KMS-11 (cell line): ENCODE results near the gene RDH5.

ENCODE experiments used
- H2AFZ ChIP-seq: fragments of 200-600 bp; sonication (generic); 2 replicates; pipeline ENCODE4 v1.6.1; 2016; ENCODE audit warnings: antibody characterized with exemption, mixed run types, low read depth
- H3K27ac ChIP-seq: fragments of 200-600 bp; sonication (generic); 2 replicates; pipeline ENCODE4 v1.6.1; 2016; ENCODE audit warnings: mild to moderate bottlenecking, mixed run types
- H3K27me3 ChIP-seq: fragments of 200-600 bp; sonication (generic); 2 replicates; pipeline ENCODE4 v1.6.1; 2017; ENCODE audit warnings: mild to moderate bottlenecking, low read depth, mixed run types, moderate library complexity; ENCODE audit not compliant: insufficient read depth
- H3K36me3 ChIP-seq: fragments of 200-600 bp; sonication (generic); 2 replicates; pipeline ENCODE4 v1.6.1; 2017; ENCODE audit warnings: mild to moderate bottlenecking, mixed run types; ENCODE audit not compliant: insufficient read depth
- H3K4me1 ChIP-seq: fragments of 200-600 bp; sonication (generic); 2 replicates; pipeline ENCODE4 v1.6.1; 2016; ENCODE audit warnings: mild to moderate bottlenecking, low read depth, mixed run types; ENCODE audit not compliant: poor library complexity, severe bottlenecking
- H3K4me2 ChIP-seq: fragments of 200-600 bp; sonication (generic); 2 replicates; pipeline ENCODE4 v1.7.0; 2016; ENCODE audit warnings: mild to moderate bottlenecking, mixed run types
- H3K4me3 ChIP-seq: fragments of 200-600 bp; sonication (generic); IDR thresholded peaks from 2 replicates; pipeline ENCODE4 v1.6.1; 2017; ENCODE audit warnings: low read depth, low read length, mixed read lengths; ENCODE audit not compliant: insufficient read depth
- H3K79me2 ChIP-seq: fragments of 200-600 bp; sonication (generic); 2 replicates; pipeline ENCODE4 v1.6.1; 2016; ENCODE audit warnings: low read depth, mixed run types; ENCODE audit not compliant: insufficient read depth
- H3K9ac ChIP-seq: fragments of 200-600 bp; sonication (generic); 2 replicates; pipeline ENCODE4 v1.6.1; 2016; ENCODE audit warnings: mild to moderate bottlenecking, mixed run types
- H4K20me1 ChIP-seq: fragments of 200-600 bp; sonication (generic); 2 replicates; pipeline ENCODE4 v1.6.1; 2016; ENCODE audit warnings: mild to moderate bottlenecking, mixed run types; ENCODE audit not compliant: insufficient read depth
- CTCF ChIP-seq: fragments of 200-600 bp; sonication (generic); conservative IDR thresholded peaks from 2 replicates; pipeline ENCODE4 v1.6.1; 2017; ENCODE audit warnings: low read depth, mild to moderate bottlenecking, antibody characterized with exemption, low read length, moderate library complexity, mixed read lengths

Gene RDH5

GRCh38 chr12:55716582-55716957 lies 3.6 kb upstream of the RDH5 start:
- peak overlapping the region; percentile 93 for H2AFZ ChIP-seq

GRCh38 chr12:55717011-55718007 lies 2.9 kb upstream of the RDH5 start:
- Histone ChIP-seq H3K4me3 (peak overlapping the region; percentile 66), H2AFZ (peak overlapping the region; percentile 93), H3K4me2 (peak overlapping the region; percentile 77), H3K27ac (no peak overlapping the region), H3K79me2 (peaks cover 10% of the 10 kb centered on the region; the same call in 1 of the 2 replicates), H3K4me1 (peaks cover 46% of the 10 kb centered on the region), H3K27me3 (peaks cover 7% of the 10 kb centered on the region; the same call in 1 of the 2 replicates), H4K20me1 (no peaks in the 10 kb centered on the region), H3K9ac (peak overlapping the region; percentile 45; the same call in 1 of the 2 replicates), H3K36me3 (no peaks in the 10 kb centered on the region)
- TF ChIP-seq CTCF = no peak

More at GRCh38 chr12:55716582-55716957, 3.6 kb upstream of the RDH5 start:
- Histone ChIP-seq H3K9ac (peak overlapping the region; percentile 45; the same call in 1 of the 2 replicates), H3K4me1 (peaks cover 45% of the 10 kb centered on the region), H3K4me3 (peak overlapping the region; percentile 90), H4K20me1 (no peaks in the 10 kb centered on the region), H3K79me2 (peaks cover 10% of the 10 kb centered on the region; the same call in 1 of the 2 replicates), H3K4me2 (peak overlapping the region; percentile 77), H3K27me3 (peaks cover 14% of the 10 kb centered on the region; the same call in 1 of the 2 replicates), H3K27ac (peak overlapping the region; percentile 54; the same call in 1 of the 2 replicates), H3K36me3 (no peaks in the 10 kb centered on the region)
- TF ChIP-seq CTCF = no peak

GRCh38 chr12:55718015-55718414 lies 2.2 kb upstream of the RDH5 start:
- H3K4me1 ChIP-seq = peaks cover 46% of the 10 kb centered on the region
- TF ChIP-seq CTCF = no peak
- H4K20me1 ChIP-seq = no peaks in the 10 kb centered on the region
- H3K9ac ChIP-seq = no peak overlapping the region
- H3K36me3 ChIP-seq = no peaks in the 10 kb centered on the region
- peak overlapping the region; percentile 77; the same call in 1 of the 2 replicates for H3K4me2 ChIP-seq
- peaks cover 10% of the 10 kb centered on the region; the same call in 1 of the 2 replicates for H3K79me2 ChIP-seq
- H3K4me3 ChIP-seq = no peak overlapping the region
- H3K27me3 ChIP-seq = peaks cover under 1% of the 10 kb centered on the region; the same call in 1 of the 2 replicates
- H2AFZ ChIP-seq = no peak overlapping the region
- no peak overlapping the region for H3K27ac ChIP-seq

GRCh38 chr12:55718624-55719275 lies 1.4 kb upstream of the RDH5 start:
- H3K79me2 ChIP-seq = peaks cover 10% of the 10 kb centered on the region; the same call in 1 of the 2 replicates
- H2AFZ ChIP-seq = no peak overlapping the region
- no peak overlapping the region for H3K27ac ChIP-seq
- H3K4me3 ChIP-seq = no peak overlapping the region
- H3K9ac ChIP-seq = no peak overlapping the region
- no peak overlapping the region for H3K4me2 ChIP-seq
- no peaks in the 10 kb centered on the region for H3K36me3 ChIP-seq
- no peak for TF ChIP-seq CTCF
- no peaks in the 10 kb centered on the region; the same call in 1 of the 2 replicates for H3K27me3 ChIP-seq
- peaks cover 46% of the 10 kb centered on the region for H3K4me1 ChIP-seq
- no peaks in the 10 kb centered on the region for H4K20me1 ChIP-seq
